Stromal cell of bone marrow (primary cell): ENCODE measurements around the gene FAM241A.
"Not testable (repeated sequence)": the region's sequence is repeated elsewhere in the genome, so short reads cannot be mapped to it uniquely, and the experiment has no call there.

Experiments used
- DNase-seq: peaks from one replicate; pipeline ENCODE4 v3.0.0-alpha.2; 2012; ENCODE audit warnings: low read depth

FAM241A gene

DNA sequence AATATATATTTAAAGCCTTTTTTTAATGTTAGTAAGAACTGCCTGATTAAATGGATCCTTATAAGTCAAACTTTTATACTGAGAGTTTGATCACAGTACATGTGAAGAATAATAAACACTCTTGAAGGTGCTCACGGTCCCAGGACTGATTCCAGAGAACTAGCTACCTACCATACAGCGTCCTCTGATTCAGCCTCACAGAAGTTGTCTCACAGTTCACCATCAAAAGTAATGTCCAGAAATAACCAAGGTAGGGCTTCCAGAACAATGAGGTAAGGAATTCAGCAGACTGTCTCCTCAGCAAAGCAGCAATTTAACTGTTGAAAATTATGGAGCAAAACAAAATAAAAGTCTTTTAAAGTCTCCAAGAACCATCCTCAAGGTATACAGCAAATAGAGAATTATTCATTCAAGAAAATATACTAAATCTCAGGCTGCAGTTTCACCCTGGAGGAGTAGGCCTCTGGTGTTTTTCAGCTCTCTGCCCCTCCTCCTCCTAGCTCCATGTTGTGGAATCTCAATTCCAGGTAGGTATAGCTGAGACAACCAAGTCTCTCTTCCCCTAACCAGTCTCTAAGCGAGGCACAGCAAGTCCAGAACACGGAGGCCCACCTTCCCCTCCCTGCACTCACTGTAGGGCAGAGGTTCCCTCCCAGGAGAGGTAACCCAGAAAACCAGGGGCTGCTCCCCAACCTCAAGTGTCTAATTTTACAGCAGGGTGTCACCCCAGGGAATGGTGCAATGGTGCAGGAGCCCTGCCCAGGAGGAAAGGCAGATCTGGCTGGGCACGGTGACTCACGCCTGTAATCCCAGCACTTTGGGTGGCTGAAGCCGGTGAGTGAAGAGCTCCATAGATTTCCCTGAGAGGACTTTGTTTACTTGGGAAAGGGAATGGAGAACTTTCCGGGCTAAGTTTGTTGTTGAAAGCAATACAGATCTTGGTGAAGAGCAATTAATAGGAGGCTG, 28.6 kb downstream of the FAM241A start:
- DNase-seq = no peak

GRCh38 chr4:112175840-112176239, 30.6 kb downstream of the FAM241A start:
- DNase-seq = no peak

DNA sequence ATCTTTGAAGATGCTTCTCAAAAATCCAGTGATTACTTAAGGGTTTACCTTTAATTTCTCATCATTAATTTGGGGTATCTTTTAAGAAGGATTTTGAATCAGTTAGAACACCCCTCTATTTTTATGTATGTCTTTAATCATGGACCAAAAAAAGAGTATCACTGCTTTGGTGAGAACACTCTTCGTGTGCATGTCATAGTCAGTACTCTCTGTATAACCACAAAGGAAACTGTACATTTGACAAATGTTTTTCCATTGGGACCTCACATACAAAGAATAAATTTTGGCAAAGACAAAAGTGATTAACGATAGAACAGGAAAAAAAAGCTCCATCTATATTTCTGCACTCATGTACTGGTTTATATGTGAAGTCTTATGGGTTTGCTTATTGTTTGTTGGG, 31.3 kb downstream of the FAM241A start:
- no peak for DNase-seq

DNA sequence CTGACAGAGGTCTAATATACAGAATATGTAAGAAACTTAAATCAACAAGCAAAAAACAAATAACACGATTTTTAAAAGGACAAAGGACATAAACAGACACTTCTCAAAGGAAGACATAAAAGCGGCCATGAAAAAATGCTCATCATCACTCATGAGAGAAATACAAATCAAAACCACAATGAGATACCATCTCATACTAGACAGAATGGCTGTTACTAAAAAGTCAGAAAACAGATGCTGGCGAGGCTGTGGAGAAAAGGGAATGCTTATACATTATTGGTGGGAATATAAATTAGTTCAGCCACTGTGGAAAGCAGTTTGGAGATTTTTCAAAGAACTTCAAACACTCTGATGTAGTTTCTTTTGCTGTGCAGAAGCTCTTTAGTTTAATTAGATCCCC, 33.5 kb downstream of the FAM241A start:
- DNase-seq = not testable (repeated sequence)

DNA sequence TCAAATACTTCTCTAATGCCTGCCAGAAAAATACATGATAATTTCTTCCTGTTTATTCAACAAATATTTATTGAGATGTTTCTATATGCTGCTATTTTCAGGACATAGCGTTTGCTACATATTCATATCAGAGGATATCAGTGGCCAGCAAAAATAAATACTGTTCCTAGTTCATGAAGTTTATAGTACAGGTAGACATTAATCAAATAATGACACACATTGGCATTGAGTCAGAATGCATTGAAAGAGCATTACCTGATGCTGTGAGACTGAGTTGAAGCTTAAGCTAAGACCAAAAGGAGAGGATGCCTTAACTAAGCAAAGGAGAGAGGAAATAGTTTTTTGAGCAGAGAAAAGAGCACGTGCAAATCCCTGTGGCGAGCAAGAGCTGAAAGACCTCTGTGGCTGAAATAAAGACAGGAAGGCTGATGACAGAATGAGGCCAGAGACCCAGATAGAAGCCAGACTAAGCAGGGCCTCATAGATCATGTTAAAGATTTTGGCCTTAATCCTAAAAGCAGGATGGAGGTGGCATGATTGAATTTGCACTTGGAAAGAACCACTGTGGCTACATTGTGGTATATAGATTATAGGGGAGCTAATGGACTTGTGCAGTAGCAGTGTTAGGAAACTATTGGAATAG, 36.2 kb downstream of the FAM241A start:
- no peak for DNase-seq

DNA sequence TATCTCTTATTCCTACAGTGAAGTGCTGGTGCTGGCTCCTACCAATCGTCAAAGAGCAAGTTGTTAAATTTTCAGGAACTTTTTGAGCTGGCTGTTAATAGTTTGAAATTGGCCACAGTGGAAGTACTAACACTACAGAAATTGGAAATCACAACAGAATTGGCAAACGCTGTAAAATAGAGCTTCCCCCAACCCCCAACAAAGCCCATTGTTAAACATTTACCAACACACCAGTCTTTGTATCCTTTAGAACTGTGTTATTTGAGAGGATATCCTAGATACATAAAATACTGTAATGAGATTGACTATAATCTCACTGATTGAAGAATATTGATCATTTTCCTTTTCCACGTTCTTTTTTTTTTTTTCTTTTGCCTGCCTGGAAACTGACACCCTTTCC, 37.4 kb downstream of the FAM241A start:
- no peak for DNase-seq

DNA sequence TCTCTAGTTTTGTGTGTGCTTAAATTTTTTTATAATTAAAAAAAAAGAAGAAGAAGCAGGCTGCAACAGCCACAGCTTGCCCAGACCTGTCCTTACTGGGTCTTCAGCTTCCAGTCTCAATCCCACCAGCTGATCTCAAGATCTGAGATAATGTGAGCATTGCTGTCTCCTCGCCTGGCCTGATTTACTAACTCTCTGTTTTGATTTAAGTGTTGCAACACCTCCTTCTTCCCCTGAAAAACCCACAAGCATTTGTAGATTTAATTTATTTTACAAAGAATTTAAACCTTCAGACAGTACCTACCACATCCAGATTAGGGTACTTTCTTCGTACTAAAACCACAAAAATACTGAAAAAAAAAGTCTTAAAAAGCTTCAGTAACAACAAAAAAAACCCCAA, 38.0 kb downstream of the FAM241A start:
- DNase-seq = no peak

- no peak for DNase-seq
These were observed 39.2 kb downstream of the FAM241A start for GRCh38 chr4:112184438-112184837.

DNA sequence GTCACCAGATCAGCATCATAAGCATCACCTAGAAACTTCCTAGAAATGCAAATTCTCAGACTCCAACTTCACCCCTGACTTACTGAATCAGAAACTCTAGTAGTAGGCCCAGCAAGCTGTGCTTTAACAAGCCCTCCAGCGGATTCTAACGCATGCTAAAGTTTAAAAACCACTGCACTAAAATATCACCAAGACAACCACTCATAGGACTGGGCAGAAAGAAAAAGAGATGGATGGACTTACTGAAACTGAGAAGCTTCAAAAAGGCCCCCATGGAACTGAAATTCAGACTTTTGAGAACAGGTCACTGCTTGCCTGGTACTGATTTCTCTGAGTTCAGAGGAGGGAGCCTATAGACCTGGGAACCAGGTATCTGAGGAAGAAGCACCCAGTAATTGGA, 40.1 kb downstream of the FAM241A start:
- DNase-seq = no peak

- no peak for DNase-seq
These were observed 40.8 kb downstream of the FAM241A start for GRCh38 chr4:112185740-112186670.

GRCh38 chr4:112189754-112190153, 44.5 kb downstream of the FAM241A start:
- no peak for DNase-seq

GRCh38 chr4:112190684-112191083, 45.4 kb downstream of the FAM241A start:
- DNase-seq = no peak

- DNase-seq = no peak
These were observed 51.2 kb downstream of the FAM241A start for GRCh38 chr4:112196461-112196860.

- no peak for DNase-seq
These were observed 53.8 kb downstream of the FAM241A start for GRCh38 chr4:112199041-112199440.

GRCh38 chr4:112201915-112202505, 56.8 kb downstream of the FAM241A start:
- no peak for DNase-seq

- DNase-seq = no peak
These were observed 58.3 kb downstream of the FAM241A start for GRCh38 chr4:112203593-112203992.

GRCh38 chr4:112206431-112206830, 61.2 kb downstream of the FAM241A start:
- no peak for DNase-seq

GRCh38 chr4:112208137-112209095, 63.2 kb downstream of the FAM241A start:
- DNase-seq = not testable (repeated sequence)

DNA sequence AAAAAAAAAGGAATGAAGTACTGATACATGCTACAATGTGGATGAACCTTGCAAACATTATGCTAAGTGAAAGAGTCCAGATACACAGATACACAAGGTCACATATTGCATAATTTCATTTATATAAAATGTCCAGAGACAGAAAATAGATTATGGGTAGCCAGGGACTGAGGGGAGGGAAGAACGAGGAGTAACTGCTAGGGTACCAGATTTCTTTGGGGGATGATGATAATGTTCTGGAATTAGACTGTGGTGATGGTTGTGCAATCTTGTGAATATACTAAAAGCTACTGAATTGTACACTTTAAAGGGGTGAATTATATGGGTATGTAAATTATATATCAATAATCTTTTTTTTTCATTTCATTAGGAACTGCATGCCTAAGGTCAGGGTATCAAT, 65.5 kb downstream of the FAM241A start:
- no peak for DNase-seq

- no peak for DNase-seq
These were observed 67.8 kb downstream of the FAM241A start for GRCh38 chr4:112213091-112213490.

- no peak for DNase-seq
These were observed 68.6 kb downstream of the FAM241A start for GRCh38 chr4:112213856-112214255.
